OCI-LY3 (cell line): Measurements from ENCODE around the gene GATA5.

Experiments used
- H2AFZ ChIP-seq: fragments of 200-600, 300-600 bp; shearing (Covaris generic); 2 replicates; pipeline ENCODE4 v1.6.0; 2014; ENCODE audit warnings: antibody characterized with exemption, low read depth, low read length
- H3K27ac ChIP-seq: fragments of 200-600, 300-600 bp; sonication (generic); 2 replicates; pipeline ENCODE4 v1.5.1; 2014; ENCODE audit warnings: mild to moderate bottlenecking, low read length, moderate library complexity, mixed read lengths
- H3K27me3 ChIP-seq: fragments of 200-600, 300-600 bp; sonication (generic); 2 replicates; pipeline ENCODE4 v1.6.1; 2014; ENCODE audit warnings: low read depth, low read length, mixed read lengths
- H3K36me3 ChIP-seq: fragments of 200-600, 300-600 bp; sonication (generic); replicated peaks from 2 replicates; pipeline ENCODE3; 2014; ENCODE audit warnings: low read depth, low read length, mixed read lengths
- H3K4me1 ChIP-seq: fragments of 300-600, 200-600 bp; sonication (generic); 2 replicates; pipeline ENCODE4 v1.6.1; 2014; ENCODE audit warnings: low read length, mixed read lengths
- H3K4me2 ChIP-seq: fragments of 200-600, 300-600 bp; sonication (generic); 2 replicates; pipeline ENCODE4 v1.6.1; 2014; ENCODE audit warnings: low read length, mixed read lengths
- H3K4me3 ChIP-seq: fragments of 300-600, 200-600 bp; sonication (generic); 2 replicates; pipeline ENCODE4 v1.5.1; 2014; ENCODE audit warnings: antibody characterized with exemption, mild to moderate bottlenecking, low read length, moderate library complexity
- H3K79me2 ChIP-seq: fragments of 300-600, 200-600 bp; shearing (Covaris generic); 2 replicates; pipeline ENCODE4 v1.6.1; 2014; ENCODE audit warnings: mild to moderate bottlenecking, low read length, mixed read lengths
- H3K9ac ChIP-seq: fragments of 300-600, 200-600 bp; shearing (Covaris generic); 2 replicates; pipeline ENCODE4 v1.6.0; 2014; ENCODE audit warnings: mild to moderate bottlenecking, low read length, moderate library complexity
- H3K9me3 ChIP-seq: fragments of 200-600, 300-600 bp; shearing (Covaris generic); 2 replicates; pipeline ENCODE4 v1.6.1; 2014; ENCODE audit warnings: low read length, mixed read lengths; ENCODE audit not compliant: insufficient read depth
- H4K20me1 ChIP-seq: fragments of 200-600, 300-600 bp; sonication (generic); 2 replicates; pipeline ENCODE4 v1.6.1; 2016; ENCODE audit warnings: low read length, mixed read lengths; ENCODE audit not compliant: insufficient read depth
- CTCF ChIP-seq: fragments of 200-600, 300-600 bp; sonication (generic); IDR thresholded peaks from 2 replicates; pipeline ENCODE4 v1.5.1; 2014; ENCODE audit warnings: antibody characterized with exemption, low read length, low read depth
- EZH2phosphoT487 ChIP-seq: fragments of 200-600 bp; shearing (Covaris generic); IDR thresholded peaks from 2 replicates; pipeline ENCODE4 v1.6.1; 2018; ENCODE audit warnings: antibody characterized with exemption, mixed run types, low read depth

GATA5 gene

GRCh38 chr20:62425281-62426058, 50.3 kb downstream of the GATA5 start:
- H3K9me3 ChIP-seq = no peaks in the 10 kb centered on the region
- H3K27ac ChIP-seq = no peak overlapping the region
- H3K79me2 ChIP-seq = no peaks in the 10 kb centered on the region
- H4K20me1 ChIP-seq = no peaks in the 10 kb centered on the region
- H3K27me3 ChIP-seq = peaks cover 6% of the 10 kb centered on the region
- TF ChIP-seq CTCF (no peak), EZH2phosphoT487 (no peak)
- H3K4me2 ChIP-seq = no peak overlapping the region
- H3K4me1 ChIP-seq = no peaks in the 10 kb centered on the region
- no peak overlapping the region for H3K4me3 ChIP-seq
- no peaks in the 10 kb centered on the region for H3K36me3 ChIP-seq
- H3K9ac ChIP-seq = no peak overlapping the region
- H2AFZ ChIP-seq = no peak overlapping the region

DNA sequence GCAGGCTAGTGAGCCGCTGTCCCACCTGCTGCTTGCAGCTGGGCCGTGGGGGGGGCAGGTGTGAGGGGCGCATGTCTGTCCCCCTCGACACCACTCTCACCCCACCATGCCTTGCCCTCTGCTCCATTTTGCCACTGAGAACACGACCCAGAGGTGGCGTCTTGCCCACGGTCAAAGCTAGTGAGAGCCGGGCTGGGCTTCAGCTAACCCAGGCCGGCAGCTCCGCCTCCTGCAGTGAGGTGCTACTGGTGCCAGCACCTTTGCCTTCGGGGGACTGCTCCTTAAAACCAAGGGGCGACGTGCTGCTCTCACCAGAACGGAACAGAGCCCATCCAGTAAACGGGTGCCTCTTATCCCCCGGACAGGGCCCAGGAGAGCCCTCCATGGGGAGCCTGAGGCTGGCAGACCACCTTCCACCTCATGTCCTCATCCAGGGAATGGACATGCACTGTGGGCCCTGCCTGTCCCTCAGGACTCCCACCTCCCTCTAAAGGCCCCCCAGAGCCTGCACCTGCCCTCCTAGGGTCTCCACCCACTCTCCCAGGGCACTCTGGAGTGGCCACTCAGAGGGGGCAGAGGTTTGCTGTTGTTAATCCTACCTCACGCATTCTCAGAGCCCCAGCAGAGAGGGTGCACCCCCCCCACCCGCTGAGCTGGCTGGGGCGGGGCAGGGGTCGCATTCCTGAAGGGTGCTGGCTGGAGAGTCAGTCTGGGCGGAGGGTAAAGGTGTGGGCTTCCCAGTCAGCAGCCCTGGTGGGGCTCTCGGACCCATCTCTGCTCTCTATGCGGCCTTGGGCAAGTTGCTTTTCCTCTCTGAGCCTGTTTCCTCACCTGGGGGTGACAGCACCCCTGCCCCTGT, 51.3 kb downstream of the GATA5 start:
- Histone ChIP-seq H3K36me3 (no peaks in the 10 kb centered on the region), H3K79me2 (no peaks in the 10 kb centered on the region), H3K27ac (no peak overlapping the region), H4K20me1 (no peaks in the 10 kb centered on the region), H3K9me3 (no peaks in the 10 kb centered on the region), H3K4me2 (no peak overlapping the region), H3K9ac (no peak overlapping the region), H2AFZ (no peak overlapping the region), H3K4me3 (no peak overlapping the region), H3K4me1 (no peaks in the 10 kb centered on the region), H3K27me3 (peaks cover 1% of the 10 kb centered on the region; the same call in 1 of the 2 replicates)
- TF ChIP-seq CTCF (no peak), EZH2phosphoT487 (no peak)

- Histone ChIP-seq H3K4me1 (no peaks in the 10 kb centered on the region), H3K9ac (no peak overlapping the region), H3K27ac (no peak overlapping the region), H3K79me2 (no peaks in the 10 kb centered on the region), H3K27me3 (no peaks in the 10 kb centered on the region), H2AFZ (no peak overlapping the region), H3K9me3 (no peaks in the 10 kb centered on the region), H4K20me1 (no peaks in the 10 kb centered on the region), H3K36me3 (no peaks in the 10 kb centered on the region), H3K4me3 (no peak overlapping the region), H3K4me2 (no peak overlapping the region)
- TF ChIP-seq CTCF (no peak), EZH2phosphoT487 (no peak)
These were observed 52.5 kb downstream of the GATA5 start for GRCh38 chr20:62423326-62423706.

GRCh38 chr20:62422636-62423325, 53.0 kb downstream of the GATA5 start:
- H3K9ac ChIP-seq = no peak overlapping the region
- H4K20me1 ChIP-seq = no peaks in the 10 kb centered on the region
- H3K4me2 ChIP-seq = no peak overlapping the region
- H3K4me3 ChIP-seq = no peak overlapping the region
- H3K9me3 ChIP-seq = no peaks in the 10 kb centered on the region
- no peaks in the 10 kb centered on the region for H3K79me2 ChIP-seq
- no peaks in the 10 kb centered on the region for H3K27me3 ChIP-seq
- no peaks in the 10 kb centered on the region for H3K4me1 ChIP-seq
- H3K36me3 ChIP-seq = no peaks in the 10 kb centered on the region
- TF ChIP-seq EZH2phosphoT487 (no peak), CTCF (no peak)
- H3K27ac ChIP-seq = no peak overlapping the region
- H2AFZ ChIP-seq = no peak overlapping the region
